G401 (cell line): Measurements from ENCODE around the gene ESPL1. TPM values are rescaled to one million over a fixed set of nuclear protein-coding genes. Genes with fewer than 3 reads are reported as not detected.
"Not testable (repeated sequence)": the region's sequence is repeated elsewhere in the genome, so short reads cannot be mapped to it uniquely, and the experiment has no call there.

Experiments used
- DNase-seq: peaks from one replicate; pipeline ENCODE4 v3.0.0-alpha.2; 2015; ENCODE audit warnings: low spot score
- in situ Hi-C: cut with HindIII; loops from 2 replicates; pipeline ENCODE4 v1.10.0; 2016; ENCODE audit warnings: low sequenced_read_pairs, mixed read lengths
- total RNA-seq: library from RNA; depleted of rRNA; stranded (reverse); fragments of >200 nt; shearing (Covaris generic); gene quantifications from 2 replicates; pipeline ENCODE4 v1.2.3, GENCODE V29; 2014

Gene ESPL1
- total RNA-seq, 1 experiment from 2014 or later: 21.8 TPM

- in situ Hi-C loops: no loop called here
- DNase-seq: no peak
Observed at GRCh38 chr12:53292426-53292825, 24.3 kb downstream of the ESPL1 start.

GRCh38 chr12:53295070-53295890, 27.2 kb downstream of the ESPL1 start, which contains the start of gene PFDN5:
Gene PFDN5, plus strand, starts transcription at chr12:53295542. Its CDS starts 26 bp downstream, at chr12:53295568.
- DNase-seq: peak; percentile 94
- in situ Hi-C loops: no loop called here

DNA sequence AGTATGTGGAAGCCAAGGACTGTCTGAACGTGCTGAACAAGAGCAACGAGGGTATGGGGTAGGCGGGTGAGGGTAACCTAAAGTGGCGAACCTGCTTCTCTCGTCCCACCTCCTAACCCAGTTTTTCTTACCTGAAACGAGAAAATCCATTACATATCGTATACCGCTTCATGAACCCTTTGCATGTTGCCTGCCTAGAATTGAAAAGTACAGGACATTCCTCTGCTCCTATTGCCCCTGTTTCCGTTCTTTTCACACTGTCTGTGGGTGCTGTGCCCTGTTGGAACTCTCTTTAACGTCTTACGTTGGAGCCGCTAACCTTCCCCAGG, 27.8 kb downstream of the ESPL1 start:
- in situ Hi-C loops: no loop called here
- DNase-seq: no peak

GRCh38 chr12:53297106-53297505, 29.0 kb downstream of the ESPL1 start:
- DNase-seq, in situ Hi-C loops: not testable (repeated sequence)

DNA sequence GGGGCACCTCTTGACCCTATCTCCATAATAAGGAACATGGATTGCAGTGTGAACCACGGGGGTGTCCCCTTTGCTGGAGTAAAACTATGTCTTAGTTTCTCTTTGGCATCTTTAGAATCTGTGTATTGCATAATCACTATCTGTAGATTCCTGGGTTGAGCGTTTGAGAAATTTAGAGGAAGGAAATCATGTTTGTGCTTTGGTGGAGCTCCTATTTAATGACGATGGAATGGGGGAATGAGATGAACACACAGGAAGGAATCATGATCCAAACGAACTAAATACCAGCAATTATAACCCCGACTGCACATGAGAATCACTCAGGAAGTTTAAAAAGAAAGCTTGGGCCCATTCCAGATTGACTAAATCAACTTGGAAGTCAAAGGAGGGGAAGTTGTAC, 30.1 kb downstream of the ESPL1 start:
- in situ Hi-C loops: no loop called here
- DNase-seq: no peak

GRCh38 chr12:53299101-53299453, 31.0 kb downstream of the ESPL1 start:
- no peak for DNase-seq
- in situ Hi-C loops: no loop called here

- peak; percentile 92 for DNase-seq
- in situ Hi-C loops: no loop called here
Observed at GRCh38 chr12:53299454-53300180, 31.5 kb downstream of the ESPL1 start, which contains the start of gene MYG1. Gene MYG1, plus strand, starts transcription at chr12:53299695. Its CDS starts 43 bp downstream, at chr12:53299738.

- in situ Hi-C loops: no loop called here
- DNase-seq: no peak
Observed at GRCh38 chr12:53300187-53300586, 32.1 kb downstream of the ESPL1 start.

DNA sequence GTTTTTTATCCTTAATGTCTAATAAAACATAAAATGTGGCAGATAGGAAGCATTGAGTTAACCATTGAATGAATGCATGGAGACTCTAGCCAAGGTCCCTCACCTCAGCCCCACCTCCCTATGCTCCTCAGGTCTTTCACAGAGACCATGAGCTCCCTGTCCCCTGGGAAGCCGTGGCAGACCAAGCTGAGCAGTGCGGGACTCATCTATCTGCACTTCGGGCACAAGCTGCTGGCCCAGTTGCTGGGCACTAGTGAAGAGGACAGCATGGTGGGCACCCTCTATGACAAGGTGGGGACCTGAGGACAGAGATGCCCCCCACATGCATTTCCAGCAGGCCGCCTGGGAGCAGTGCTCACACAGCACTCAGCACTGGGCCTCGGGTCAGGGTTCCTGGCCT, 34.8 kb downstream of the ESPL1 start:
- in situ Hi-C loops: no loop called here

GRCh38 chr12:53306826-53307225, 38.7 kb downstream of the ESPL1 start:
- in situ Hi-C loops: no loop called here
- DNase-seq: no peak

More for the DNA sequence above, 34.8 kb downstream of the ESPL1 start:
- DNase-seq: no peak

DNA sequence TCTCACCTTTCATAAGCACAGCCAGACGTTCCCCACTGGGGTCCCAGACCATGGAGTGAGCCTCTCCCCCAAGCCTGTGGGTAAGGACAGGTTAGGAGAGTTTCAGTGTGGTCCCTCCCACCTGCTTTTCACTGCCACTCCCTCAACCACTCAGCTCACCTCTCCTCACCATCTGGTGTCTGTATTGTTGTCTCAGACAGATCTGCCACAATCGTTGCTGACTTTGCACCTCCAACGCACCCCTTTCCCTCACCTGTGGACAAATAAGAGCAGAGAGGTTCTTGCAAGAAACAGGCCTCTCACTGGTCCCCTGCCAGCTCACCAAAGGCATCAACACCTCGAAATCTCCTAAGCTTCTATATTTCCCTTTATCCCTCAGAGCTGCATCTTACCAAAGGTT, 40.2 kb downstream of the ESPL1 start:
- in situ Hi-C loops: no loop called here
- no peak for DNase-seq

DNA sequence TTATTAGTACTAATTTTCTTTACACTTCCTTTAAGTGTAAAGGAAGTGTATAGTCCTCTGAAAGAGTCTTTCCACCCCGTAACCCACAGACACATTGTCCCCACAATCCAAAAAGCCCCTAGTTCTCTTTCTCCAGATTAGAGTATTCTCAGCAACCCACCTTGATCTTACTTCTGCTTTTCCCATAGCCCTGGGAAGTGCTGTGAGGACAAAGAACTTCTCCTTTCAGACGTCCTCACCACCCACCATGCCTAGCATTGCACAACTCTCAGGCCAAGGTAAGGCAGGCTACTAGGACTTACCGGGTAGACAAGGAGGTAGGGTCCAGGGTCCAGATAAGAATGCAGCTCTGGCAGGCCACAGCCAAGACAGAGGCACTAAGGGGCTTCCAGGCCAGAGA, 45.9 kb downstream of the ESPL1 start:
- in situ Hi-C loops: no loop called here
- DNase-seq: no peak

GRCh38 chr12:53320352-53321195, 52.5 kb downstream of the ESPL1 start:
- DNase-seq: no peak
- in situ Hi-C loops: no loop called here

- in situ Hi-C loops: no loop called here
Observed at GRCh38 chr12:53324113-53324778, 56.1 kb downstream of the ESPL1 start.

DNA sequence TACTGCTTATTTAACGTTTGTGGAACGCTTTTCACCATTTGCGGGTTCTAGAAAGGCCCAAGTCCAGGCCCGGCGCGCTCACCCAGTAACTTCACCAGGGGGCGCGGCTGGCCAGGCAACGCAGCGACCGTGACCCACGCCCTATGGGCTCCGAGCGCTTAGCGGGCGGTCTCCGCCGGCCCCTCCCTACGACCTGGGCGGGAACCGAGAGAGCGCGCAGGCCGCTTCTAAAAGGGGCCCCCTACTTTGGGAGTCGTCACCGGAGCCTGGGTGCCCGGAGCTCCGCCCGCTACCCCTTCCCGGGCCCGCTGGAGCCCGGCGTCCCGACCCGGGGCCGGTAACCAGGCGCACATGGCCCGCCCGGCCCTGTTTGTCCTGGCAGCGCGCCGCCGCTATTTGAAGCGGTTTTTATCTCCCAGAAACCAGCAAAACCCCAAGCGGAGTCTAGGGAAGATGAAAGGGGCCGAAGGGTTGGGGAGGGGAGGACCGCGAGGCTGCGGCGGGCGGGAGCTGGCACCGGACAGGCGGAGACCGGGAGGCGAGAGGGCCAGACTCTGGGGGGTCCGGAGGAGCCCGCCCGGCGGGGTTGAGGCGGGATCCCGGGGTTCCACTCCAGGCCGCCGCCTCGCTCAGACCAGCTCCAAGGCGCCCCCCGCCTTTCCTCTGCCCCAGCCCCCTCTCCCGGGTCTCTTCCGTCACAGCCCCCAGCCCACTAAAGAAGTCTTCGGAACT, 56.8 kb downstream of the ESPL1 start:
- in situ Hi-C loops: no loop called here
- peak; percentile 81 for DNase-seq

More at GRCh38 chr12:53324113-53324778, 56.1 kb downstream of the ESPL1 start:
- DNase-seq: no peak

DNA sequence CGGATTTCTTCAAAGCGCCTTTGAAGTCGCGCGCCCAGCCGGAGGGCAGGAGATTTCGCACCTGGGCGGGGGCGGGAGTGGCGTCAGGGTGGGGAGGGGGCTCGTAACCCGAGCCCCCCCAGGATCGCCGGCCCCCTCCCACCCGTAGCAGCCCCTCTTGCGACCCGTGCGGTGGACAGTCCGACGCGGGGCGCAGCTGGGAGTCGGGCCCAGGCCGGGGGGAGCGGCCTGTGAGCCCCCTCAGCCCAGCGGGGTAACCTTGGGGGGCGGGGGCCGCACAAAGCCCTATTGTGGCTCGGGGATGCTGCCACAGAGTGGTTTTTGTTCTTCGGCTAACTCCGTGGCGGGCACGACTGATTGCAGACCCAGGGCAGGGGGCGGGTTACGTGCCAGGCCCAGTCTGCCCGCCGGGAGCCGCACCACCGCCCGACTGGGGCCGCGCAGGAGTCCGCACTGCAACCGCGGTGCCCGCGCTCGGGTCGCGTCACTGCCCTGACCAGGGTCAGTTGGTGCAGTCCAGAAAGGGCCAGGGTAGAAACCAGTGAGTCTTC, 57.5 kb downstream of the ESPL1 start:
- in situ Hi-C loops: no loop called here

DNA sequence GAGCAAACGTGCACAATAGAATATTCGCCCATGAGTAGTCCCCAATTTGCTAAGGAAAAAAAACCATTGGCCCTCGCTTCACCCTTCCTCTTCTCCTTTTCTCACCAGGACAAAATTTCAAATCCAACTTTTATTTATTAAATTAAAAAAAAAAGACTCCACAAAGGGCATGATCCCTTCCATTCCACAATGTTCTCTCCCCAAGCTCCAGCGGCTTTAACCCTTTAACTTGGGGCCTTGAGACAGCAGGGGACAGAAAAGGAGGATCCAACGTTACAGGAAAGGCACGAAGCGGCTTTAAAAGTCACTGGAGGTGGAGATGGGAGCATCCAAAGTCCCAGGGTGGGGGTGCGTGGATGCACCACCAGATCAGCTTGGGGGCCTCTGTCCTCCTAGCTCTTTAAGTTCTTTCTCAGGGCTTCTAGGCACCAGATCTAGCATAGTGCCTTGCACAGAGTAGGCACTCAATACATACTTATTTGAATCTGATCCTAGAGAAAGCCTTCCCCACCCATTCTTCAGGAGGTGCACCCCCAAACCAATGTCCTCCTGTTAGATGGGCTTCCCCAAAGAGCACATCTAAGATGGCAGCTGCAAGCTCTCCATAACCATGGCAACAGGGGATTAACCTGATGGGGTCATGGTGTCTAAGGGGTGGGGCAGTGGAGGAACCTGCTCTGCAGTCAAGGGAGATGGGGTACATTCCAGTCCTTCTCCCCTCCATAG, 58.5 kb downstream of the ESPL1 start:
- DNase-seq: no peak
- in situ Hi-C loops: no loop called here

More for the DNA sequence above, 57.5 kb downstream of the ESPL1 start:
- peak; percentile 25 for DNase-seq
